GM12878 (cell line): ENCODE data around the gene TBC1D5. TPM values are rescaled to one million over a fixed set of nuclear protein-coding genes. Genes with fewer than 3 reads are reported as not detected.

Source experiments
- ATAC-seq: fragments of 200-7000 bp; cut with Tn5 transposase; 3 replicates; pipeline ENCODE4 v1.9.1; 2020; ENCODE audit warnings: mild to moderate bottlenecking, moderate library complexity
- BruUV-seq: library from RNA; stranded (reverse); fragments of 400-500 nt; replicated peaks from 2 replicates; lab custom pipeline; 2021; lab: Mats Ljungman, UMichigan
- CTCF ChIA-PET: fragments of 300-600 bp; sonication (Branson Sonifier 250); formaldehyde crosslinking; extraction: SDS; loops from one replicate; lab custom pipeline; 2021; ENCODE audit warnings: inconsistent platforms; lab: Yijun Ruan, JAX
- POLR2A ChIA-PET: fragments of 350-600 bp; formaldehyde crosslinking; extraction: SDS; loops from one replicate; lab custom pipeline; 2021; ENCODE audit warnings: inconsistent platforms; lab: Charles Lee
- RAD21 ChIA-PET: fragments of 300-600 bp; sonication (Branson Sonifier 250); formaldehyde crosslinking; loops from one replicate; lab custom pipeline; 2023; ENCODE audit warnings: antibody characterized with exemption; ENCODE audit not compliant: unreplicated experiment; lab: Charles Lee
- SMC1A ChIA-PET: fragments of 300-600 bp; sonication (Branson Sonifier 250); formaldehyde crosslinking; loops from one replicate; lab custom pipeline; 2023; ENCODE audit not compliant: unreplicated experiment, uncharacterized antibody; lab: Charles Lee
- DNase-seq: peaks from one replicate; pipeline ENCODE4 v3.0.0-alpha.2; 2011; ENCODE audit warnings: low read depth, low spot score
- FAIRE-seq: peaks from 3 replicates; lab custom pipeline; 2011; peaks lifted over from hg19 to GRCh38; lab: Jason Lieb, UNC
- H2AFZ ChIP-seq: 2 replicates; pipeline ENCODE4 v1.6.0; 2011; ENCODE audit warnings: low read depth, low read length, control low read depth; ENCODE audit not compliant: control insufficient read depth
- H3K27ac ChIP-seq: 2 replicates; pipeline ENCODE4 v1.5.1; 2011; ENCODE audit warnings: control low read depth; ENCODE audit not compliant: control insufficient read depth, insufficient read depth
- H3K27me3 ChIP-seq, 2 experiments: replicated peaks in 1 of 2; 2 replicates each; pipeline versions ENCODE4 v1.6.0 to v1.6.1; 2011; ENCODE audit warnings: low read length in 1 of 2; ENCODE audit not compliant: control insufficient read depth in 2 of 2, insufficient read depth in 2 of 2
- H3K36me3 ChIP-seq, 2 experiments: 2 replicates each; pipeline ENCODE4 v1.5.1; 2011; ENCODE audit warnings: low read length in 1 of 2; ENCODE audit not compliant: control insufficient read depth in 2 of 2, insufficient read depth in 2 of 2
- H3K4me1 ChIP-seq: 2 replicates; pipeline ENCODE4 v1.6.1; 2011; ENCODE audit warnings: mild to moderate bottlenecking, low read length, moderate library complexity, mixed read lengths; ENCODE audit not compliant: control insufficient read depth, insufficient read depth
- H3K4me2 ChIP-seq: 2 replicates; pipeline ENCODE4 v1.6.0; 2011; ENCODE audit warnings: control low read depth; ENCODE audit not compliant: control insufficient read depth, insufficient read depth
- H3K4me3 ChIP-seq: fragments of 200-600 bp; sonication (generic); 2 replicates; pipeline ENCODE4 v1.5.1; 2016
- H3K79me2 ChIP-seq: 2 replicates; pipeline ENCODE4 v1.6.0; 2011; ENCODE audit warnings: low read length; ENCODE audit not compliant: control insufficient read depth, insufficient read depth
- H3K9ac ChIP-seq: 2 replicates; pipeline ENCODE4 v1.8.0; 2011; ENCODE audit warnings: low read length, control low read depth, mixed read lengths; ENCODE audit not compliant: control insufficient read depth, insufficient read depth
- H3K9me3 ChIP-seq: replicated peaks from 3 replicates; pipeline ENCODE4 v1.5.1; 2011; ENCODE audit warnings: mild to moderate bottlenecking, low read length; ENCODE audit not compliant: control insufficient read depth, insufficient read depth
- H4K20me1 ChIP-seq: 2 replicates; pipeline ENCODE4 v1.6.0; 2011; ENCODE audit not compliant: control insufficient read depth, insufficient read depth
- BACH1 ChIP-seq: fragments of 450-650 bp; IDR thresholded peaks from 2 replicates; pipeline ENCODE4 v1.6.1; 2017; ENCODE audit warnings: mild to moderate bottlenecking, borderline replicate concordance
- BHLHE40 ChIP-seq, 2 experiments: fragments of 450-650 bp in 1 of 2; IDR thresholded peaks; 2 replicates each; pipeline ENCODE4 v1.6.1; 2011 to 2017; ENCODE audit warnings: low read depth in 2 of 2, borderline replicate concordance in 1 of 2, improper control_type of control experiment in 1 of 2, low read length in 1 of 2, mild to moderate bottlenecking in 1 of 2
- CHD1 ChIP-seq: IDR thresholded peaks from 2 replicates; pipeline ENCODE4 v1.6.1; 2012; ENCODE audit warnings: low read depth, low read length, improper control_type of control experiment
- NFXL1 ChIP-seq: fragments of 450-650 bp; IDR thresholded peaks from 2 replicates; pipeline ENCODE4 v1.6.1; 2017; ENCODE audit warnings: antibody characterized with exemption, mild to moderate bottlenecking, borderline replicate concordance
- PAX5 ChIP-seq: IDR thresholded peaks from 2 replicates; pipeline ENCODE4 v1.6.1; 2011; ENCODE audit warnings: low read depth, low read length, borderline replicate concordance
- PKNOX1 ChIP-seq: fragments of 450-650 bp; IDR thresholded peaks from 2 replicates; pipeline ENCODE4 v1.6.1; 2016; ENCODE audit warnings: mild to moderate bottlenecking
- PML ChIP-seq: IDR thresholded peaks from 2 replicates; pipeline ENCODE4 v1.6.1; 2012; ENCODE audit warnings: low read length, inconsistent platforms
- TBL1XR1 ChIP-seq: IDR thresholded peaks from 2 replicates; pipeline ENCODE4 v1.6.1; 2012; ENCODE audit warnings: low read depth, low read length, improper control_type of control experiment
- USF2 ChIP-seq: IDR thresholded peaks from 2 replicates; pipeline ENCODE4 v1.6.1; 2011; ENCODE audit warnings: low read depth, low read length, improper control_type of control experiment, borderline replicate concordance
- ZNF274 ChIP-seq: IDR thresholded peaks from one replicate; pipeline ENCODE4 v1.8.0; 2011; ENCODE audit not compliant: insufficient read length, insufficient read depth
- ZNF687 ChIP-seq: fragments of 450-650 bp; IDR thresholded peaks from 2 replicates; pipeline ENCODE4 v1.6.1; 2017; ENCODE audit warnings: mild to moderate bottlenecking, moderate library complexity
- WGBS: methylation state at CpG from one replicate; pipeline ENCODE4 v1.1.6; 2016; ENCODE audit warnings: low lambda C conversion rate; ENCODE audit not compliant: insufficient replicate concordance, insufficient coverage; ENCODE audit errors: missing lambda C conversion rate; 5-methylcytosine and 5-hydroxymethylcytosine counted together
- in situ Hi-C: fragments of 300-500 bp; cut with MboI; formaldehyde crosslinking; loops from 9 replicates; pipeline ENCODE4 v1.14.3; 2018; ENCODE audit warnings: mixed read lengths
- intact Hi-C: fragments of 100-400 bp; cut with micrococcal nuclease; formaldehyde crosslinking; loops from one replicate; pipeline ENCODE4 v1.14.2; 2022; ENCODE audit not compliant: unreplicated experiment
- polyA plus RNA-seq, 11 experiments: library from polyadenylated mRNA; depleted of rRNA in 4 of 11; unstranded in 6 of 11; stranded (reverse) in 5 of 11; fragments of >200 nt; fragmentation: Nextera tagmentation in 4 of 11; fragmentation: Illumina TruSeq in 1 of 11; extraction: Ambion mirVana in 4 of 11; extraction: Trizol in 1 of 11; gene quantifications; 1 replicate in 1 of 11; 2 replicates in 10 of 11; pipeline versions ENCODE4 v1.2.1 to v1.2.3, GENCODE V29; 2011 to 2016; ENCODE audit warnings: inconsistent platforms in 2 of 11, missing spikeins in 2 of 11, low read depth in 1 of 11
- total RNA-seq, 4 experiments: library from RNA; depleted of rRNA in 3 of 4; stranded (reverse); fragments of >200 nt in 3 of 4; fragmentation: Illumina TruSeq in 1 of 4; extraction: Trizol in 1 of 4; gene quantifications; 2 replicates each; pipeline versions ENCODE4 v1.2.1 to v1.2.3, GENCODE V29; 2013 to 2021

TBC1D5 gene
- total and polyA plus RNA-seq, 10 of the 15 experiments (the other 5 are each of a cell fraction or from before 2014, with no cell fraction given), result 5.5 to 61.0 (median 43.8) TPM

- TF ChIP-seq PKNOX1, result peak; percentile 78
- peak; percentile 88 for TF ChIP-seq TBL1XR1
- TF ChIP-seq ZNF274, result no peak
- 0 out of 2 replicates have a peak, but pooled peaks have one; percentile 34 for TF ChIP-seq PML
- TF ChIP-seq, all 136 proteins: peak for 61
These were observed 560.3 kb downstream of the TBC1D5 start (continued) for GRCh38 chr3:17182166-17182565.

- ChIA-PET RAD21 (interaction anchor here (0.7 to 4.9 kb wide), 13 partner anchors 13 to 343 kb away, joined by 3 to 62 read pairs (median 6); no protein-coding TSS in a partner anchor), POLR2A (interaction anchor here (0.6 to 3.1 kb wide), 4 partner anchors 13 to 374 kb away, joined by 3 to 24 read pairs (median 7); no protein-coding TSS in a partner anchor), SMC1A (interaction anchor here (0.6 to 6.6 kb wide), 18 partner anchors 8 to 343 kb away, joined by 3 to 105 read pairs (median 5); partner anchors contain the start of gene PLCL2), CTCF (interaction anchor here (0.6 to 4.2 kb wide), 6 partner anchors 14 to 581 kb away, joined by 3 to 43 read pairs (median 8); no protein-coding TSS in a partner anchor)
- no peaks in the 10 kb centered on the region for H3K27me3 ChIP-seq
- ATAC-seq (peak; percentile 73), FAIRE-seq (no peak), DNase-seq (no peak)
- BruUV-seq, result no TSS peak
- no peaks in the 10 kb centered on the region for H4K20me1 ChIP-seq
- in situ Hi-C loops (no loop called here), intact Hi-C loops (loop anchor here (2.0 kb wide), 1 partner anchor 127 kb away; no protein-coding TSS in a partner anchor)
- H3K4me3 ChIP-seq, result no peak overlapping the region
- no peak overlapping the region for H3K9ac ChIP-seq
- H3K36me3 ChIP-seq, result peaks cover 0 to 5% of the 10 kb centered on the region in 2 experiments; a peak in 2 of 4 replicates
- H3K79me2 ChIP-seq, result no peaks in the 10 kb centered on the region
- H2AFZ ChIP-seq, result no peak overlapping the region
- H3K4me1 ChIP-seq, result peaks cover 38% of the 10 kb centered on the region
- H3K4me2 ChIP-seq, result peak overlapping the region; percentile 21; the same call in 1 of the 2 replicates
- no peaks in the 10 kb centered on the region for H3K9me3 ChIP-seq
- H3K27ac ChIP-seq, result no peak overlapping the region; the same call in 1 of the 2 replicates
- 47% methylated on average over 2 of the region's 2 CpGs for WGBS
- TF ChIP-seq BHLHE40 (IDR thresholded peaks at IDR 0.05; ENCODE audit: borderline replicate concordance in 1 of 2, low read depth in 2 of 2, low read length in 1 of 2) (0 out of 4 replicates have a peak, but pooled peaks of 1 of the 2 experiments have one; percentile 9), NFXL1 (no peak), ZNF687 (peak; percentile 77; the same call in 1 of the 2 replicates), CHD1 (no peak), TBL1XR1 (0 out of 2 replicates have a peak, but pooled peaks have one; percentile 38), PAX5 (no peak), USF2 (no peak), BACH1 (no peak)
These were observed 561.0 kb downstream of the TBC1D5 start for GRCh38 chr3:17181413-17181907.
